ENCODE results near the gene TRPV3. TPM values are rescaled to one million over a fixed set of nuclear protein-coding genes. Genes with fewer than 3 reads are reported as not detected.
"Not testable (repeated sequence)": the region's sequence is repeated elsewhere in the genome, so short reads cannot be mapped to it uniquely, and the experiment has no call there.

Gene TRPV3
- polyA plus RNA-seq (ENCODE audit: insufficient read length in 4 of 4): 1 to 10 TPM in 3 of 4 donors, under 1 TPM in 1; 0.96 to 2.3 (median 1.5) TPM

GRCh38 chr17:3557768-3558583 is at the start of gene TRPV3:
TRPV3 (minus strand) TSS chr17:3557812; CDS start chr17:3554850, 2,962 bp downstream.
- DNase-seq (ENCODE audit: low read depth in 4 of 4, low spot score in 3 of 4): no peak

GRCh38 chr17:3603870-3604259 is 46.3 kb upstream of the TRPV3 start:
- DNase-seq (ENCODE audit: low read depth in 4 of 4, low spot score in 3 of 4): no peak

GRCh38 chr17:3603119-3603869 is 45.7 kb upstream of the TRPV3 start:
- DNase-seq (ENCODE audit: low read depth in 4 of 4, low spot score in 3 of 4): no peak

- DNase-seq (ENCODE audit: low read depth in 4 of 4, low spot score in 3 of 4): no peak
Measured at GRCh38 chr17:3602499-3602898, 44.9 kb upstream of the TRPV3 start.

- no peak for DNase-seq (ENCODE audit: low read depth in 4 of 4, low spot score in 3 of 4)
Measured at GRCh38 chr17:3600529-3601205, 43.1 kb upstream of the TRPV3 start.

GRCh38 chr17:3598078-3598477 is 40.5 kb upstream of the TRPV3 start:
- no peak for DNase-seq (ENCODE audit: low read depth in 4 of 4, low spot score in 3 of 4)

- no peak for DNase-seq (ENCODE audit: low read depth in 4 of 4, low spot score in 3 of 4)
Measured at GRCh38 chr17:3596804-3597464, 39.3 kb upstream of the TRPV3 start.

- DNase-seq (ENCODE audit: low read depth in 4 of 4, low spot score in 3 of 4): no peak
Measured at GRCh38 chr17:3594976-3595375, 37.4 kb upstream of the TRPV3 start.

DNA sequence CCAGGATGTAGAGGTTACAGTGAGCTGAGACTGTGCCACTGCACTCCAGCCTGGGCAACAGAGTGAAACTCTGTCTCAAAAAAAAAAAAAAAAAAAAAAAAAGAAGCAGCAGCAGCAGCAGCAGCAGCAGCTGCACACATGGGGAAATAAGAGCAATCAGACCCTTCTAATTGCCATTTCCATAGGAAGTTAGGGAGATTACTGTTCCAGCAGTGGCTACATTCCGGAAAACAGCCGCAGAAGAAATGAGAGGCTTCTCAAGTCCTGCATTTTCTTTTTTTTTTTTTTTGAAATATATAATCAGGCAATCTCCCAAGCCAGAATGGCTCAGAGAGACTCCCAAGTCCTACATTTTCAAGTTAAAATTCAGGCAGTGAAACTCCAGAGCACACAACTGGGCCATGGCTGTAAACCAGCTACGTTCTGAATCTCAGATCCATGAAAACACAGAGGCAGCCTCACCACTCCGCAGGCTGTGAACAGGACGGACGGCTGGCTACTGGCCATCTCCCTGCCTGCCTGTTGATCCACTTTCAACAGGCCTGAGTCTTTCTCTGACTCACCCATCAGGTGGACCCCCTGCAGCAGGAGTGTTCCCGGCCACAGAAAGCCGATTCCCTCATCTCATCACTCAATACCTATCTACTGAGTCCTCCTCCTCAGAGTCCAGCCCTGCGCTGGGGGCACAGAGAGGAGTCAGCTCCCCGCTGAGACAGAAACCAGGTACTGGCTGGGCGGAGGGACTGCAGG is 36.6 kb upstream of the TRPV3 start:
- no peak for DNase-seq (ENCODE audit: low read depth in 4 of 4, low spot score in 3 of 4)

- no peak for DNase-seq (ENCODE audit: low read depth in 4 of 4, low spot score in 3 of 4)
Measured at GRCh38 chr17:3593384-3593783, 35.8 kb upstream of the TRPV3 start.

DNA sequence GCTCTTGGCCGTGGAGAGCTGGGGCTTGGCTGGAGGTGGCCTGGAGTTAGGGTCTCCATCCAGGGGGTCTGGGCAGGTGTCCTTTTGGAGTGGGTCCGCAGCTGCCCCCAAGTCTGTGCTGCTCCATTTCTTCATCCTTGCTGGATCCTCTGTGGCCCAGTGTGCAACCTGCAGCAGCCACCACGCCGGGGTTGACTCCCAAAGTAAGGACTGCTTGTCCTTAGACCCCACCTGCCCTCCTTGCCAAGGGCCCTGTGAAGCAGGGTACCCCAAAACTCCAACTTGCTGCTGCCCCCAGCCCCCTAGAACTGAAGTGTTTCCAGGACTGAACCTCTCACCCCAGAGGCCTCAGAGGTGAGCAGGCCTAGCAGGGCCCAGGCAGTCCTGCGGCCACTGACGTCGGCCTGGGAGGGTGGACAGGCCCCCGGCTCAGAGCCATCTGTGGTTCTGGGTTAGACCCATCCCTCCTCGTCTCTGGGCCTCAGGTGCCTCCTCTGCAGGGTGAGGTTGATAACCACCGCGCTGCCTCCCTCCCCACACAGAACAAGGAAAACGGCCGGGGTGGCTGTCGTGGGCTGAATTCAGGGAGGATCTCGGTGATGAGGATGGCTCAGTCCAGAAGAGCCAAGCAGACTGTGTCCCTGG is 34.7 kb upstream of the TRPV3 start:
- DNase-seq (ENCODE audit: low read depth in 4 of 4, low spot score in 3 of 4): no peak

- DNase-seq (ENCODE audit: low read depth in 4 of 4, low spot score in 3 of 4): no peak
Measured at GRCh38 chr17:3590768-3591167, 33.2 kb upstream of the TRPV3 start.

DNA sequence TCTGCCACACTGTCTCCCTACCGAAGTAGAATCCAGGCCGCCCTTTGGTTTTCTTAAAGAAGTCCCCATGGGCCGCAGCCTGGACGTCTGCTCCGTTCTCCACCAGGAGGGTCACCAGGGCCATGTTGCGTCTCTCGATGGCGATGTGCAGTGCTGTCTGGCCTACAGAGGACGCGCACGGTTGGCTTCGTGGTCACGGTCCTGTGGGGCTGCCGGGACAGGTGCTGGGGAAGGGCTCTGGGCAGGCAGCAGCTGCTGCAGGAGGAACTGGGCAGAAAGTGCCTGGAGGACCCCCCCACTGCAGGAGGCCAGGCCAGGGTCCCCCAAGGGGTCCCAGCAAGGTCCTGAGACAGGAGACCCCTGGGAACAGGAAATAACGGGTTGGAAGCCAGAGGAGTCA is 32.6 kb upstream of the TRPV3 start:
- no peak for DNase-seq (ENCODE audit: low read depth in 4 of 4, low spot score in 3 of 4)

DNA sequence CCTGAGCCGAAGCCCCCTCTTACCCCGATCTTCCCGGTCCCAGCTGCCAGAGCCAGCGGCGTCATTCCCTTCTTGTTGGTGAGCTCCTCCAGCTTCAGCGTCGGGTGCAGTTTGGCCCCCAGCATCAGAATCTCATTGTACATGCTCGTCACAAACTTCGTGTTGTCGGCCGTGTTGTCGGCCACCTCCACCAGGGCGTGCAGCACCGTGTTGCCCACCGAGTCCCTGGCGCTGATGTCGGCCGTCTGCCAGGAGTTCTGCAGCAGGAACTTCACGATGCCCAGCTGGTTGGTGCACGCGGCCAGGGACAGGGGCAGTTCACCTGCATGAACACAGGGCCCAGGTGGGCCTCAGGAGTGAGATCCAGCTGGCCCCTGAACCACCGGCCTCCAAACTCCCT is 32.2 kb upstream of the TRPV3 start:
- no peak for DNase-seq (ENCODE audit: low read depth in 4 of 4, low spot score in 3 of 4)

GRCh38 chr17:3585826-3586225 is 28.2 kb upstream of the TRPV3 start:
- DNase-seq (ENCODE audit: low read depth in 4 of 4, low spot score in 3 of 4): no peak

- no peak for DNase-seq (ENCODE audit: low read depth in 4 of 4, low spot score in 3 of 4)
Measured at GRCh38 chr17:3583456-3583855, 25.8 kb upstream of the TRPV3 start.

GRCh38 chr17:3582915-3583314 is 25.3 kb upstream of the TRPV3 start:
- DNase-seq (ENCODE audit: low read depth in 4 of 4, low spot score in 3 of 4): no peak

DNA sequence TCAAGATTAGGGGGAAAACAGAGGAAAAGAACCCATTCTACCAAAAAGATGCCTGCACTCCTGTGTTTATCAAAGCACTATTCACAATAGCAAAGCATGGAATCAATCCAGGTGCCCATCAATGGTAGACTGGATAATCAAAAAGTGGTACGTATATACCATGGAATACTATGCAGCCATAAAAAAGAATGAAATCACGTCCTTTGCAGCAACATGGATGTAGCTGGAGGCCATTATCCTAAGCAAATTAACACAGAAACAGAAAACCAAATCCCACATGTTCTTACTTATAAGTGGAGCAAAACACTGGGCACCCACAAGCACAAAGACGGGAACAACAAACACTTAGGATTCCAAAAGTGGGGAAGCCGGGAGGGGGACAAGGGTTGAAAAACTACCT is 21.1 kb upstream of the TRPV3 start:
- not testable (repeated sequence) for DNase-seq (ENCODE audit: low read depth in 4 of 4, low spot score in 3 of 4)

DNA sequence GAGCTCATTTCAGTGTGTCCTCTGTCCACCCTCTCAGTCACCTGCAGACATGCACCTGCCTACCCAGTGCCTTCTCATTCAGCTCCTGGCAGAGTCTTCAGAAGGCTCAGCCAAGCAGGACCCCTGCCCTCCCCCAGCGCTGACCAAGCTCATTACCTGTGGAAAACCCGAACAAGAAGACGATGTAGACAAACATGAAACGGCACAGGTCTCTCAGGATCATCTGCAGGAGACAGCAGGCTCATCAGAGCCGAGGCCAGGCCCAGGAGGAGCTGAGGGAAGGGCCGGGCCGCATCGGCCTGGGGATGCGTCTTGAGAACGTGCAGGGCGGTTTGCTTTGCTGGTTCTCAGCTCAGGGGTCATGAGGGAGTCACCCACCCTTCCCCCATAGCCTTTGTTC is 19.4 kb upstream of the TRPV3 start:
- no peak for DNase-seq (ENCODE audit: low read depth in 4 of 4, low spot score in 3 of 4)

DNA sequence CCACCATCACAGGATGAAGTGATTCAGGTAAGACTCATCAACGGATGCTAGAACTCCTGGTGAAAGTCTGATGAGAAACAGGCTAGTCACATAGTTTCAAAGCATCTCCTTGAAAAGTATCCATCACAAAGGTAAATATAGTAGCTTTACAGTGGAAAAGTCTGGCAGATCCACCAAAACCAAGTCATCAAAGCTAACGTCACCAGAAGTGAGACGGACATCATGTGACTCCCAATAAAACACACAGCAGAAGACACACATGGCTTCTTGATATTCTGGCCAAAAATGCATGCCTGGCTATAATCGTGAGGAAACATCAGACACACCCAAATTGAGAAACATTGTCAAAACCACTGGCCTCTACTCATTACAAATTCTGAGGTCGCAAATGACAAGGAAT is 17.9 kb upstream of the TRPV3 start:
- DNase-seq (ENCODE audit: low read depth in 4 of 4, low spot score in 3 of 4): no peak
